22Rv1 (cell line): ENCODE measurements around the gene FCHO2.

Experiments
- CTCF ChIP-seq: fragments of 450-650 bp; IDR thresholded peaks from 2 replicates; pipeline ENCODE4 v1.5.1; 2017; ENCODE audit warnings: mild to moderate bottlenecking
- ZFX ChIP-seq: fragments of 450-650 bp; IDR thresholded peaks from 2 replicates; pipeline ENCODE4 v1.6.1; 2017; ENCODE audit warnings: antibody characterized with exemption, borderline replicate concordance

- TF ChIP-seq CTCF (no peak), ZFX (no peak)
Observed at GRCh38 chr5:73126957-73127356, 171.1 kb downstream of the FCHO2 start.
